Activated T-cell treated with anti-CD3 and anti-CD28 coated beads, Interleukin-2, amount 50 U/mL, for 1 hour (primary cell): ENCODE data around the gene ZMIZ1.
"Not testable (repeated sequence)": the region's sequence is repeated elsewhere in the genome, so short reads cannot be mapped to it uniquely, and the experiment has no call there.

ENCODE experiments used
- DNase-seq: peaks from one replicate; pipeline ENCODE4 v3.0.0-alpha.2; 2020

ZMIZ1 gene

GRCh38 chr10:79332610-79333315, 264.0 kb downstream of the ZMIZ1 start:
- not testable (repeated sequence) for DNase-seq

- DNase-seq: no peak
Measured at GRCh38 chr10:79333513-79333912, 264.7 kb downstream of the ZMIZ1 start.

- DNase-seq: no peak
Measured at GRCh38 chr10:79334573-79334972, 265.8 kb downstream of the ZMIZ1 start.

DNA sequence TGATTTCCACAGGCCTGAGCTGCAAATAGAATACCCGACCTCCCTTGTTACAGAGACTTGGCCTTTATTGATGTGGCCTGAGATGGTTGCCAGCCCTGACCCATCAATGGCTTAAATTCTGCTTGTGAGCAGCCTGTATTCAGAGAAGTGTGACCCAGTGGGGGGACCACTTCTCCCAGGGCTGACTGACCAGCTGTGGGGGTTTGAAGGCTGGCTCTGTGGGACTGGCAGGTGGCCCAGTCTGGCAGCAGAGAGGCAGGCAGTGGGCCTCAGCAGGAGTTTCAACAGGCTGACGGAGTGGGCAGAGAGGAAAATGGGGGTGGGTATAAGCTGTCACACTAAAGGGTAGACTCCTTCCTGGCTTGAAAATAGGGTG, 266.3 kb downstream of the ZMIZ1 start:
- DNase-seq: no peak

DNA sequence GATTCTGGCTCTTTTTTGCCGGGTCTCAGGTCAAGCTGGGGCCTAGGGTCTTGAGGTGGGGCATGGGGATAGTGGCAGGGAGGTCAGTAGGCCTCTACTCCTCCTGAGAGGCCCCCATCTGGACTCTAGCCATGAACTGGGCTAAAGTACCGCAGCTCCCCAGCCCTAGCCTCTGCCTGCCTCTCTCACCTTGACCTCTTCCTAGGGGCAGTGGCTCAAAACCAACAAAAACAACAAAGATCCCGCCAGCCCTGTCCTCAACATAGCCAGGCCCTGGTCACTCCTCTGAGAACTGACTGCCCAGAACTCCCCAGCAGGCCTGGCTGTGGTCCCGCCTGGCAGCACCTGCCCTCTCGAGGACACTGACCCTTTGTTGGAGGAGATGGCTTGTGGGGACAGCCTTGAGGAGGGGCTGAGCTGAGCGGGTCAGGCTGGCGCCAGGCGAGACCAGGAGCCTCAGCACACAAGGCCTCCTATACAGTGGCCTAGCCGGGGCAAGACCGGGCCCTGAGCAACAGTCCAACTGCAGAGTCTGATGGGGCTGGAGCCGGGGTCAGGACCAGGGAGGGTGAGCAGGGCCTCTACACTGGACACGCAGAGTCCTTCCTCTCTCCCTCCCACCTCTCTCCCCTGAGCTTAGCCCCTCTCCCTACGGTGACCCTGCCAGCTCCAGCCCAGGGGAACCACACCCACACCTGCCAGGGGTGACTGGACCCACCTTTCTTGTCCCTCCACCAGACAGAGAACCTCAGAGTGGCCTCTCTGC, 266.9 kb downstream of the ZMIZ1 start:
- DNase-seq: no peak

DNA sequence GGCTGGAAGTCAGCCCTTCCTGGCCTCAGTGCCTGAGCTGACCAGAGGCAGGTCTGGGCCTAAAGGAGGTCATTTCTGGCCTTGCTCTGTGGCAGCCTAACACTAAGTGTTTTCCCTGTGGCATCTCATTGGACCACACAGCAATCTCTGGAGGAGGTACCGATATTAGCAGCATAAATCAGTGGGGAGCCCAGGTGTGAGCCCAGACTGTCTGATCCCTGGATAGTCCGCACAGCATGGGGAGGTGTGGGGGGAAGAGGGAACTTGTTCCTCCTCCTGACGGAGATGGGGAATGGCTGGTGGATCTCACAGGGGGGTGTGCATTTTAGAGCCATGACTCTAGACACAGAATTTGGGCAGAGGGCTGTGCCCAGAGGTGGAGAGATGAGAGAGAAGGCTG, 267.5 kb downstream of the ZMIZ1 start:
- no peak for DNase-seq

GRCh38 chr10:79336739-79337138, 268.0 kb downstream of the ZMIZ1 start:
- DNase-seq: no peak

- DNase-seq: not testable (repeated sequence)
Measured at GRCh38 chr10:79337783-79338469, 269.2 kb downstream of the ZMIZ1 start.

DNA sequence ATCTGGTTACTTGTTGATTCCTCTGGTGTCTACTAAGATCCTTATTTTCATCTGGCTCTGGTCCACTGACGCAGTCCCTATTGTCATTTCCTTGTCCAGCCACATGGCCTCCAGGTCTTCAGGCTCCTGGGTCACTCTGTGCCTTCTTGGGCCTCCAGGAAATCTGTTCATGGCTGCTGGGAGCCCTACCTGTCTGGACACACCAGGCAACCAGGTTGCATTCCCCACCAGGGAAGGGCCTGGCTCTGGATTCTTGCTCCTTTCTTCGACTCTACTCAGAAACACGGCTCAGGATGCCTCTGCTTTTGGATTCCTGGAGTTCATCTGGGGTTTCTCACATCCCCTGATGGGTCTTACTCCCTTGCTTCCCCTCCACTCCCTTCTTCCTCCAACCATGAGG, 270.5 kb downstream of the ZMIZ1 start:
- DNase-seq: peak; percentile 3

GRCh38 chr10:79340646-79341244, 272.0 kb downstream of the ZMIZ1 start:
- no peak for DNase-seq

DNA sequence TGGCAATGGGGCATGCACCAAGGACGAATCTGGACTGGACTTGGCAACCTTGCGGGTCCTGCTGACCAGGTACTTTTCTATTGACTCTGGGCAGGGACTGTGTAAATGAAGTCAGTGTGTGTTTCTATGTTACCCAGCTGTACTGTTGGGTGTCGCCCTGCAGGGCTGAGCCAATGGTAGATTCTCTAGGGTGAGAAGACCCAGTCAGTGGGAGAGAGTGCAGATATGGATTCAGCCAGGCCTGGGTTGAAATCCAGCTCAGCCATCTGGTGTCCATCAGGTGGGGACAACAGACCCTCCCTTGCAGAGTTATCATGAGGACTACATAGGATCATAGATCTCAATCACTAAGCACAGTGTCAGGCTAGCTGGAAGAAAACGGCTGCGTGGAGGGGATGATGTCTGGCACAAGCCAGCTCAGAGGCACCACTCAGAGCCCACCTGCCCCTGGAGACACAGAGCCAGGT, 273.6 kb downstream of the ZMIZ1 start:
- DNase-seq: no peak

DNA sequence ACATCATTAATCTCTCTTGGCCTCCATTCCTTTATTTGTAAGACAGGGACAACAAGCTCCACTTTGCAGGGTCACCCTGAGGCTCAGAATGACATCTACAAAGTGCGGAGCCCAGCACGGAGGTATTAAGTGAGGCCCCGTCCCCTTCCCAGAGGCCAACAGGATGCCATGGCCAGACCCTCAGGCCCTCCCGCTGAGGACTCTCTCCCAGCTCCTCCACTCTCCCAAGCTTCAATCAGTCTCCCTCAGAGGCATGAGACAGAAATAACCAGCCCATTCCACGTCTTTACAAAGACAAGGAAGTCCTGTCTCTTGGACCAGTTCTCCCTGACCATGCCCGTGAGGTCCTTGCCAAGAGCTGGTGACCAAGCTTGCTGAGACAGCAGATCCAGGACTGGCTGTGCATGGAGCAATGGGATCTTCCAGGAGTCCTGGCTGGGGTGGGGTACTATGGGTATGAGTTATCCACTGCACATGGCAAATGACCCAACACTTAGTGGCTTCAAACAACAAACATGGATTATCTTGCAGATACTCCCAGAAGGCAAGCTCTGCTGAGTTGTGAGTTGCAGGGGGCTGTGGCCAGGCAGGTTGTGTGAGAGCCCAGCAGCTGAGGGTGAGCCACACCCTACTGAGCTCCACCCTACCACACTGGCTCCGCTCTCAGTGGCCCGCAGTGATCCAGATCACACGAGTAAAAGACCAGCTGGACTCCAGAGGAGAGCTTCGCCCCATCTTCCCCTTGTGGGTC, 274.2 kb downstream of the ZMIZ1 start:
- DNase-seq: no peak

DNA sequence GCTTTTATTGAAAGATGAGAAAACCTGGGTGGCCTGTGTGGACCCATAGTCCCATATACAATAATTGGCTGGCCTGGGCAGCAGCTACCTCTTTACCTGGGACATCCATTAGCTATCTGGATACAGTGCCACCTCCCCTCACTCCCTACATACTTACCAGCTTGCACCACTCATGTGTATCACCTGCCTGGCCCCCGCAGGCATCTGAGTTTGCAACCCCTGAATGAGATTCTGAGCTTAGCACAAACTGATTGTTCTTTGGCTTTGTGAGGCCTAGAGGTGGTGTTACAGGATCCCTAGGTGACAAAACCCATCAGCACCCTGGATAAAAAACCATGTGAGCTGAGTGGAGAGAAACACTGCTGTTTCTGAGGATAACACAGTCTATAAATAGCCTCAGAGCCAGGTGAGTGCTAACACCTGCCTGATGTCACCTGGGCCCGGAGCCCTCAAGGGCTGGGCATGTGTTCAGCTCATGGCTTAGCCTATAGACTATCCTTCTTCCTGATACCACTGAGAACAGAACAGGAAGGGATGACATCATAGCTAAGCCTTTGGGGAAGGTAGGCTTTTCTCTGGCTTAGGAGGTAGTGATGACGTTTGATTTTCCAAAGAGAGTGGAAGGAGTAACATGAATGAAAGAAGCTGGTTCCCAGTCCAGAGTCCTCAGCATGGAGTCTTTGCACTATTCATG, 275.9 kb downstream of the ZMIZ1 start:
- no peak for DNase-seq

- no peak for DNase-seq
Measured at GRCh38 chr10:79345241-79346011, 276.7 kb downstream of the ZMIZ1 start.

GRCh38 chr10:79346012-79346340, 277.2 kb downstream of the ZMIZ1 start:
- no peak for DNase-seq

GRCh38 chr10:79346388-79347225, 277.8 kb downstream of the ZMIZ1 start:
- no peak for DNase-seq

- DNase-seq: peak; percentile 98
Measured at GRCh38 chr10:79347226-79347893, 278.6 kb downstream of the ZMIZ1 start, which contains the start of gene PPIF. PPIF (plus strand) TSS chr10:79347469; CDS start chr10:79347549, 80 bp downstream.

- peak; percentile 67 for DNase-seq
Measured at GRCh38 chr10:79347894-79348639, 279.3 kb downstream of the ZMIZ1 start.

GRCh38 chr10:79348640-79348988, 279.8 kb downstream of the ZMIZ1 start:
- DNase-seq: no peak
